ENCODE results near the gene NEK10.

The NEK10 gene

DNA sequence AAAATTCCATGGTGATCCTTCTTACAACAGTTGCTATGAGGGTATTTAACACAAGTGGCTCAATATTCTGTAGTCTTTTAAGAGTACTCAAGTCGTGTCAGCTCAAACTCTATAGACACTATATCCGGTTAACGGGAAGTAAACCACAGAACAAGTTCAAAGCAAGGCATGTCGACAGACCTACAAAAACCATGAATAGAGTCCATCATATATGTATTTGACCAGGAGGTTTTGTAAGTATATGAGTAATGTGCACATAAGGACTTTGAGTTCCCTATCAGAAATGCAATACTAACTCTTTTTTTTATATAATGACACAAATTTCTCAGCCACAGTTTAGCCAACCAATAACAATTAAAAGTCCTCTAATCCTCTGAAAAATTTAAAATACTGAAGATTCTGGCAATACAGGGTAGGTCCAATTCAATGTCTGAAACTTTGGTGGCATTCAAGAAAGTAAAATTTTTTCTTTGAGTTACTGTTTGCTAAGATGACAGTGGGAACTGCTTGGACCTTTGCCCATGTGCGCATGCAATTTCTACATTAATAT lies 93.7 kb downstream of the NEK10 start:
- Mint-ChIP-seq H3K36me3 (ENCODE audit: low read depth) (no peaks in the 10 kb centered on the region), H3K4me3 (no peak overlapping the region), H3K27ac (no peak overlapping the region), H3K4me1 (ENCODE audit: low read depth) (no peaks in the 10 kb centered on the region), H3K27me3 (ENCODE audit: low read depth) (no peaks in the 10 kb centered on the region), H3K9me3 (no peaks in the 10 kb centered on the region)

DNA sequence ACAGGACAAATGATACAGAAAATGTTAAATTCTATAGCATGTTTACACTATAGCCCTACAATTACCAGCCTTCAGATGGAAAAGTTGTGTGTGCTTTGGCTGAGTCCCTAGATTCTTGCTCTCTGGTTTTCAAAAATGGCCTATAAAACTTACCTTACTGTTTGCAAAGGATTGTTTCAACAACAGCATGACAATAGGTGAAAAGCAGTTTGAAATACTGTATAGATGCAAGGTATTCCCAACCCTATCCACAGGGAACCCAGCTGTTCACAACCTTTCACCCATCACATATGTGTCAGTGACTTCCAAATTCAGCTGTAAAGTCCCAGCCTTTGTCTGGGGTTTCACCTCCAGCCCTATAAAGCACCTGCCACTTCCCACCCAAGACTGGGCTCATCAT lies 97.3 kb downstream of the NEK10 start:
- Mint-ChIP-seq H3K27ac (no peak overlapping the region), H3K9me3 (no peaks in the 10 kb centered on the region), H3K36me3 (ENCODE audit: low read depth) (no peaks in the 10 kb centered on the region), H3K4me3 (no peak overlapping the region), H3K4me1 (ENCODE audit: low read depth) (no peaks in the 10 kb centered on the region), H3K27me3 (ENCODE audit: low read depth) (no peaks in the 10 kb centered on the region)

DNA sequence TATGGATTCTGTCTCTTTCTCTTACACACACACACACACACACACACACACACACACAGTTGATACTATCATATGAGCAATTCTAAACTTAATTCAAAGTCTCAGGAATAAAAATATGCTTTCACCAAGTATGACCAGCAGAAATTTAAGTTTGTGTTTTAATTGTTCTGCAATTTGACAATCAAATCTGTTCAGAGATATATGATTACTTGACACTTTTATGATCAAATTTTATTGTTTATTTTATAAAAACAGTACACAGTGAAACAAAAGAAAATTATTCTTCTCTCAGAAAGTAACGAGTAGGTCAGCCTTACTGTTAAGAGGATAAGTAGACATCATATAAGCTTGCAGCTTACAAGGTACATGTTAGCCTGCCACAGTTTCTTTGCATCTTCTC lies 114.3 kb downstream of the NEK10 start:
- H3K9me3 Mint-ChIP-seq = no peaks in the 10 kb centered on the region
- no peaks in the 10 kb centered on the region for H3K4me1 Mint-ChIP-seq (ENCODE audit: low read depth)
- H3K27me3 Mint-ChIP-seq (ENCODE audit: low read depth) = no peaks in the 10 kb centered on the region
- no peaks in the 10 kb centered on the region for H3K36me3 Mint-ChIP-seq (ENCODE audit: low read depth)
- no peak overlapping the region for H3K27ac Mint-ChIP-seq
- H3K4me3 Mint-ChIP-seq = no peak overlapping the region

DNA sequence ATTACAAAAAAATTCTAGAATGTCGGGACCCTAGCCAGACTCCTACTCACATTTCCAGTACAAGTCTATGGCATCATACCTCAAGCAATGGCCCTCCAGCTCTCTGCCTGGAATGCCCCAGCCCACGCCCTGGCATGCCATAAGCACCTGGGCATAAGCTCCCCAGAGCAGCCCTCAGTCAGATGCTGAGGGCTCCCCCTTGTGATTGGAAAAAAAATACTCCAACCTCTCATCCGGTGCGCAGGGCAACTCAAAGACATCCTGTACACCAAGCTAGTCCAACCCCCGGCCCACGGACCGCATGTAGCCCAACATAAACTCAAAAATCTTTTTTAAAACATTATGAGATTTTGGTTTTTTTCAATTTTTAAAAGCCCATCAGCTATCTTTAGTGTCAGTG lies 115.4 kb downstream of the NEK10 start:
- no peaks in the 10 kb centered on the region for H3K27me3 Mint-ChIP-seq (ENCODE audit: low read depth)
- no peaks in the 10 kb centered on the region for H3K36me3 Mint-ChIP-seq (ENCODE audit: low read depth)
- H3K4me1 Mint-ChIP-seq (ENCODE audit: low read depth) = no peaks in the 10 kb centered on the region
- H3K4me3 Mint-ChIP-seq = no peak overlapping the region
- no peaks in the 10 kb centered on the region for H3K9me3 Mint-ChIP-seq
- H3K27ac Mint-ChIP-seq = no peak overlapping the region

DNA sequence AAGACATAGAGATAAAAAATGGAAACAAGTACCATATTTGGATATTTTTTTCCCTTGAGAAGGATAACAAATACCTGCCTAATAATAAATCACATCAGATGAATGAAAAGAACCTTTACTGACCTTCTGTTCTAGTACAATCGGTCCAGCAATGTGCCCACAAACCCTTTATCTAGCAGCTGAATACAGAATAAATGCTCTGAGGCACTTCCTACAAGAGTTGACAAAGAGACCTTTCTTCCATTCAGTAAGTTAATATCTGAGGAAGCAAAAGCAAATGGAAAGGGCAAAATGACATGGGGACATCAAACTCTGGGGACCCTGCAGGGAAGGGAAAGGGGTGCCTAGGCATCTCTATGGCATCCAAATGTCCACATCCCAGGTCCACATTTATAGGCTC lies 115.8 kb downstream of the NEK10 start:
- H3K27me3 Mint-ChIP-seq (ENCODE audit: low read depth) = no peaks in the 10 kb centered on the region
- no peaks in the 10 kb centered on the region for H3K4me1 Mint-ChIP-seq (ENCODE audit: low read depth)

DNA sequence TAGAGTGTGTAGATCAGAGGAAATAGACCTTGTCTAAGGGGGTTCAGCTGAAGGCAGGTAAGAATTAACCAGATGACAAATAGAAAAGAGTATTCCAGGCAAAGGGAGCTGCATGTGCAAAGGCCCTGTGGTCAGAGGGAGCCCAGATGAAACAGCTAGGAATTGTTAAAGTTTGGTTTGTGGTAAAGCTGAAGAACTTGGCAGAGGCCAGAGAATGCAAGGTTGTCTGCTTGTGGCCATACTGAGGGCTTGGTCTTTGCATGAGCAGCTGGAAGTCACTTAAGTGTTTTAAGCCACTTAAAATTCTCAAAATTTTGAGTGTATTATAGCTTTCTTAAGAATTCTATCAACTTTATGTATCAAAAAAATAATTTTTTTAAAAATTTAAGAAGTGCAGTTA lies 116.5 kb downstream of the NEK10 start:
- no peak overlapping the region for H3K27ac Mint-ChIP-seq
- no peaks in the 10 kb centered on the region for H3K9me3 Mint-ChIP-seq
- H3K4me1 Mint-ChIP-seq (ENCODE audit: low read depth) = no peaks in the 10 kb centered on the region
- no peaks in the 10 kb centered on the region for H3K27me3 Mint-ChIP-seq (ENCODE audit: low read depth)
- no peaks in the 10 kb centered on the region for H3K36me3 Mint-ChIP-seq (ENCODE audit: low read depth)
- no peak overlapping the region for H3K4me3 Mint-ChIP-seq

More for the DNA sequence above, 115.8 kb downstream of the NEK10 start:
- Mint-ChIP-seq H3K9me3 (no peaks in the 10 kb centered on the region), H3K36me3 (ENCODE audit: low read depth) (no peaks in the 10 kb centered on the region), H3K27ac (no peak overlapping the region), H3K4me3 (no peak overlapping the region)

DNA sequence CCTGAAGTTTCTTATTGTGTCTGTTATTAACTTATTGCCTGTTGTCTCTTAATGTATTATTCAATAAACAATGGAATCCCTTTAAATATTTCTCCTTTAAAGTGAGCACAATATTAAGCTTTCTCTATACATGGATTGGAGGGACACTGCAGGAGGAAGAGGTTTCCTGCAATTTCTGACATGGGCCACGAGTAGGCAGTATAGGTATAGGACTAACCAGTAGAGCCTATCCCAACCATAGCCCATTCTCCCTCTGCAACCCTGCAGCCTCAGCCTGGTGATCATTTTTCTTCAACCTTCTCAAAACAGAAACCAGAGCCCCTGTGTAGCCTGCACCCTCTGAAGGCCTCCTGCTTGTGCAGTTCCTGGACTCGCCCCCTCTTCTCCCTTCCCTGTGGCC lies 124.8 kb downstream of the NEK10 start:
- Mint-ChIP-seq H3K9me3 (peaks cover 3% of the 10 kb centered on the region), H3K27ac (no peak overlapping the region), H3K27me3 (ENCODE audit: low read depth) (no peaks in the 10 kb centered on the region), H3K36me3 (ENCODE audit: low read depth) (no peaks in the 10 kb centered on the region), H3K4me1 (ENCODE audit: low read depth) (no peaks in the 10 kb centered on the region), H3K4me3 (no peak overlapping the region)

DNA sequence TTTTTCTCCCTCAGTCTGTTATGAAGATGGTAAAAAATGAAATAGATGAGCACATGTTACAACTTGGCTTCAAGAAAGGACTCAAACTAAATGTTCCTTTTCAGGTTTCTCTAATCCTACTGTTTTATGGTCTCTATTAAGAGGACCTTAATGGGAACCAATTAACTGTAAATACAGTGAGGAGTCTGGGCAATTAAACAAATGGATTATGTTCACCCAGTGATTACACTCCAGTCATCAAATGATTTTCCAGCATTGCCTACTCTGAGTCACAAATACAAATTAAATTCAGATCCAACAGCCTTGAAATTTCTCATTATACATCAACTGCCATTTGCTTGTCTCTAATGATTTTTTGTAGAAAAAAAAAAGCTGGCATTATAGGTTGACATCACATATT lies 129.2 kb downstream of the NEK10 start:
- Mint-ChIP-seq H3K4me3 (no peak overlapping the region), H3K27ac (no peak overlapping the region), H3K27me3 (ENCODE audit: low read depth) (no peaks in the 10 kb centered on the region), H3K9me3 (peaks cover 30% of the 10 kb centered on the region), H3K4me1 (ENCODE audit: low read depth) (no peaks in the 10 kb centered on the region), H3K36me3 (ENCODE audit: low read depth) (no peaks in the 10 kb centered on the region)

DNA sequence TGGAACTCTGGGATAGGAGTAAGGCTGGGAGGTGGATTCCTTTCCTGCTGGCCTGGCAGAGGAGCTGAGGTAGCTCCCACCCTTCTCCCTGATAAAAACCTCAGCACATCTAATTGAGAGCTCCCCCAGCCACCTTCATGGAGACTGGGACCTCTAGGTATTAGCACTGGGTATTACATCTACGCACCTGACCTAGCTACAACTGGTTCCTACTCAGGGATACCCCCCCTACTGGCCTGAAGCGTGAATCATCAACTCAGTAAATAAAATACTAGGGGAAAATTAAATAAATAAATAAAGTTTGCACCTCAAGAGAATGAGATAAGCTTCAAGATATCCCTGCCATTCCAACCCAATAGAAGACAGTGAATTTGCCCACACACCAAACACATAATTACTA lies 140.4 kb downstream of the NEK10 start:
- Mint-ChIP-seq H3K9me3 (no peaks in the 10 kb centered on the region), H3K27ac (no peak overlapping the region), H3K27me3 (ENCODE audit: low read depth) (no peaks in the 10 kb centered on the region), H3K4me3 (no peak overlapping the region), H3K4me1 (ENCODE audit: low read depth) (no peaks in the 10 kb centered on the region), H3K36me3 (ENCODE audit: low read depth) (no peaks in the 10 kb centered on the region)

DNA sequence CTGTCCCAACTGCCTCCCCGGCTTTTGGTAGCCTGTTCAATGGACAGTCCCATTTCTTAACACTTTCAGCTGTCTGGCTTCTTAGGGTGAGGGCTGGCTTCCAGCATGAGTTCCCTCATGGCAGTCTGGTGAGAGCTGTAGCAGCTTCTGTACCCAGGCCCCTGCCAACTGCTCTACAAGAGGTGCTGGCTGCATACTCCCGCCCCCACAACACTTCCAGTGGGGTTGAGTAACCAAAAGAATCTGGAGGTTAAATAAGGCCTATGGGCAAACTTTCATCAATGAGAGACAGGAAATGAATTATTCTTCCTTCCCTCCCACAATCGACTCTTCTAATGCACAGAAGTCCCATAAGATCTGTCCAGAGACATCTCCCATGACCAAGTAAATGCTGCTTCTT lies 145.0 kb downstream of the NEK10 start:
- H3K27ac Mint-ChIP-seq = no peak overlapping the region
- H3K27me3 Mint-ChIP-seq (ENCODE audit: low read depth) = no peaks in the 10 kb centered on the region
- H3K9me3 Mint-ChIP-seq = no peaks in the 10 kb centered on the region

DNA sequence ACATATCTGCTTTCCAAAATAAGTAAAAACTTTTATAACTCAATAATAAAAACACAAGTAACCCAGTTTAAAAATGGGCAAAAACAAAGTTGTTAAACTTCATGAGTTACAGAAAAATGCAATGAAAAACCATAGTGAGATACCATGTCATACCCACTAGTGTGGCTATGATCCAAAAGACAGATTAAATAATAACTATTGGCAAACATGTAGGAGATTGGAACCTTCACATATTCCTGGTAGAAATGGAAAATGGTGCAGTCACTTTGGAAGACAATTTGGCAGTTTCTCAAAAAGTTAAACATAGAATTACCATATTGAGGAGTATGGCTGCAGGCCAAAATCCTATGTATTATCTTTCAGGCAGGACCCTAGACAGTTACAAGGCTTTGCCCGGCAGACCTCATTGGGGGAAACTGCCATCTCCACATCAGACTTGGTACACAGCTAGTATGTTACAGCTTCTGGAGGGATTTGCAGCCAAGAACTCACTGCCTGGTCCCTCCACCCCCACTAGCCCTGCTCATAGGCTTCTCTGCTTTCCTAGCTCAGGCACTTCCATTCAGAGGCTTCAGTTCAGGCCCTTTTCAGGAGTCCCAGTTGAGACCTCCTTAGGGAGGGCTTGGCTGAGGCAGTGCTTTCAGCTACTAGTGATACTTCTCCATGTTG lies 147.8 kb downstream of the NEK10 start:
- Mint-ChIP-seq H3K4me3 (no peak overlapping the region), H3K36me3 (ENCODE audit: low read depth) (no peaks in the 10 kb centered on the region), H3K27ac (no peak overlapping the region), H3K4me1 (ENCODE audit: low read depth) (peaks cover 3% of the 10 kb centered on the region), H3K9me3 (no peaks in the 10 kb centered on the region), H3K27me3 (ENCODE audit: low read depth) (no peaks in the 10 kb centered on the region)

More for the DNA sequence above, 145.0 kb downstream of the NEK10 start:
- Mint-ChIP-seq H3K4me1 (ENCODE audit: low read depth) (peaks cover 3% of the 10 kb centered on the region), H3K4me3 (no peak overlapping the region), H3K36me3 (ENCODE audit: low read depth) (no peaks in the 10 kb centered on the region)

DNA sequence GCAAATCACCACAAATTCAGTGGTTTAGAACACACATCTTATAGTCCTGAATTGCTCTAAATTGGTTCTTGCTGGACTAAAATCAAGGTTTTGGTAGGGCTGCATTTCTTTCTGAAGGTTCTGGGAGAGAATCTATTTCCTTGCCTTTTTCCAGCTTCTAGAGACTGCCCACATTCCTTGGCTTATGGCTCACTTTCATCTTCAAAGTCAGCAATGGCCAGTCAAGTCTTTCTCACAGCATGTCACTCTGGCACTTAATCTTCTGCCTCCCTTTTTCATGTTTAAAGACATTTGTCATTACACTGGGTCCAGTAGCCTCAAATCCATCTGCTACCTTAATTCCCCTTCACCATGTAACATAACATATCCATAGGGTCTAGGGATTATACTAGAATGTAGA lies 149.0 kb downstream of the NEK10 start:
- no peaks in the 10 kb centered on the region for H3K36me3 Mint-ChIP-seq (ENCODE audit: low read depth)
- peaks cover 3% of the 10 kb centered on the region for H3K4me1 Mint-ChIP-seq (ENCODE audit: low read depth)
- no peak overlapping the region for H3K27ac Mint-ChIP-seq
- no peaks in the 10 kb centered on the region for H3K9me3 Mint-ChIP-seq
- H3K27me3 Mint-ChIP-seq (ENCODE audit: low read depth) = no peaks in the 10 kb centered on the region
- H3K4me3 Mint-ChIP-seq = no peak overlapping the region

DNA sequence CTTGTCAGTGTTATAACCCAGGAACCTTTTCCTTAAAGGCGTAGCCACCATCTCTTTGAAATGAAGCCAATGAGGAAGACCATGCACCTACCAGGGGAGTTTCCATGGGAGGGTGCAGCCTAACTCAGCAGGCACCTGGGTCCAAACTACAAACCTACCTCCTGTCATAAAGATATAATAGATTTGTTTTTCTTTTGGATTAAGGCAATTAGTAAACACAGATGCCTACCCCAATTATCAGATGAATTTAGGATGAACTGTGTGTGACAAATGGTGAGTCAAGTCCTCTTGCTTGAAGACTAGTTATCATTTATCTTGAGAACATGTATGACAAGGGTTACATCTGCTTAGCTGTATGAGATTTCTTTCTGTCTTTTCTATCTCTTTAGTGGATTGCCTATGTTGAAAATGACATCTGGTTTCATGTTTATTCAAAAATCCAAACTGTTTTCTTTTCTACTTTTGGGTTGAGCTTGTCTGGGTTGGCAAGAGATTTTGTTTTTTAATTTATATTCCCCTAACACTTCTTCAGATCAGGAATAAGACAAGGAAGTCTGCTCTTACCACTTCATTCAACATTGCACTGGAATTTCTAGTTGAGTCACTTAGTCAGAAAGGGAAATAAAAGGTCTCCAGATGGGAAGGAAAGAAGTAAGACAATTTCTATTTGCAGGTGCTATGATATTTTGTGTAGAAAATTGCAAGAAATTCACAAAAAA lies 149.9 kb downstream of the NEK10 start:
- H3K27ac Mint-ChIP-seq = no peak overlapping the region
- no peak overlapping the region for H3K4me3 Mint-ChIP-seq
- no peaks in the 10 kb centered on the region for H3K27me3 Mint-ChIP-seq (ENCODE audit: low read depth)
- no peaks in the 10 kb centered on the region for H3K36me3 Mint-ChIP-seq (ENCODE audit: low read depth)
- H3K4me1 Mint-ChIP-seq (ENCODE audit: low read depth) = peaks cover 3% of the 10 kb centered on the region
- H3K9me3 Mint-ChIP-seq = no peaks in the 10 kb centered on the region

DNA sequence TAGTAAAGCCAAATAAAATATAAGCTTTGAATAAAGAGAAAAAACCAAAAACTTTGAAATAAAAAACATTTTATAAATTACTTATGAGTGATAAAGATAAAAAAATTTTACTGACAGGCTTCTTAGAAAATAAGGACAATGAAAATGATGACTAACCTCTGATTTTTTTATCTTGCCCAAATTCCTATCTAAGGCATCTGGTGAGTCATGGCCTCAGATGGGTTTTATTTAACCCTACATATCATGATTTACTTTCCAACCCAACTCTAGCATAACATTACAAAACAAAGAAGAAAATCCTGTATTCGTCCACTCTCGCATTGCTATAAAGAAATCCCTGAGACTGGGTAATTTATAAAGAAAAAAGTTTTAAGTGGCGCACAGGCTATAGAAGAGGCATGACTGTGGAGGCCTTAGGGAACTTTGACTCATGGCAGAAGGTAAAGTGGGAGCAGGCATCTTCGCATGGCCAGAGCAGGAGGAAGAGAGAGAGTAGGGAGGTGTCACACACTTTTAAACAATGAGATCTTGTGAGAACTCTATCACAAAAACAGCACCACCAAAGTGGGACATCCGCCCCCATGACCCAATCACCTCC lies 152.1 kb downstream of the NEK10 start:
- no peak overlapping the region for H3K27ac Mint-ChIP-seq
- no peak overlapping the region for H3K4me3 Mint-ChIP-seq
- H3K36me3 Mint-ChIP-seq (ENCODE audit: low read depth) = no peaks in the 10 kb centered on the region
- H3K27me3 Mint-ChIP-seq (ENCODE audit: low read depth) = no peaks in the 10 kb centered on the region
- no peaks in the 10 kb centered on the region for H3K4me1 Mint-ChIP-seq (ENCODE audit: low read depth)
- H3K9me3 Mint-ChIP-seq = no peaks in the 10 kb centered on the region

DNA sequence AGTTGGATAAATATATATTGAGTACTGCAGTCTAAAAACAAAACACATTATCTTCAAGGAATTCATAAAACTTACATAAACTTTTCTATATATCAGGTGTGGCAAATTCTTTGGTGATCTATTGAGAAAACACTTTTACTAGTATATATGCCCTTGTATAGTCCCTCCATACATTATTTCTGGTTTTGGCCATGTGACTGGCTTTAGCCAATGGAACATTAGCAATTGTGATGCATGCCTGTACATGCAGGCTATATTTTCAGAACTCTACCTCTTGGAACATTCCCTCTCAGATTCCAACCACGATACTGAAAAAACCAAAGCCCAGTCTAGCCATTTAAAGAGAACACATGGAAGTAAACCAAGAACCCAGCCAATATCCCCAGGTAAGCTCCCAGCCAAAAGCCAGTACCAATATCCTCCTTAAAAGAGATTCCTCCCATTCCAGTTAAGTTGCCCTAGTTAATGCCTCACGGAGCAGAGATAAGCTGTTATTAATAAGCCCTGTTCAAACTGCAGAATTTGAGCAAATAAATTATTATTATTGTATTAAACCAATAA lies 152.8 kb downstream of the NEK10 start:
- Mint-ChIP-seq H3K4me1 (ENCODE audit: low read depth) (no peaks in the 10 kb centered on the region), H3K4me3 (no peak overlapping the region), H3K36me3 (ENCODE audit: low read depth) (no peaks in the 10 kb centered on the region), H3K27ac (no peak overlapping the region), H3K9me3 (no peaks in the 10 kb centered on the region), H3K27me3 (ENCODE audit: low read depth) (no peaks in the 10 kb centered on the region)

All from T-helper 1 cell treated with Interleukin-12 subunit alpha and Interleukin-12 subunit beta and Interleukin-4 antibody, amounts not matched to agents 30 μg/mL and 1 μg/mL, for 36 hours (primary cell).